C4-2B (cell line): ENCODE results near the gene GLP1R.
A peak's percentile ranks its signal among the peaks of the same experiment; 100 is the strongest.

ENCODE experiments used
- H3K27ac ChIP-seq: fragments of 450-650 bp; 2 replicates; pipeline ENCODE4 v1.5.1; 2017
- ZFX ChIP-seq: fragments of 450-650 bp; IDR thresholded peaks from 2 replicates; pipeline ENCODE4 v1.6.1; 2017
- TF ChIP-seq, protein P1 (sequence below): fragments of 450-650 bp; conservative IDR thresholded peaks from 2 replicates; pipeline ENCODE4 v1.5.1; 2017; ENCODE audit warnings: mild to moderate bottlenecking

GLP1R gene

DNA sequence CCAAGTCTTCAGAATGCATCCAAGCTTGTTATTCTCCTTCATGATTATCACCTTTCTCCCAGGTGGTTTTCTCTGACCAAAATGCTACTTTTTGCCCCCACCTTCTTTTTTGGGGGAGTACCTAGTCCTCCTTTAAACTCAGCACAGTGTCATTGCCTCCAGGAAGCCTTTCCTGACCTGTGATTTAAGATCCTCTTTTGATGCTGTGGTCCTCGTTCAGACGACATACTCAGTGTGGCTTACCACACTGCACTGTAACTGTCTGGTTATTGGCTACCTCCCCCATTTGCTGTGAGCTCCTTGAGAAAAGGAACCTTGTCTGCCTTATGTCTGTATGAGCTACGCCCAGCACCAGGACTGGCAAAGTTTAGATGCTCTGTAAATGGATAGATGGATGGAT lies 51.8 kb downstream of the GLP1R start:
- peak overlapping the region; percentile 84 for H3K27ac ChIP-seq
- TF ChIP-seq, protein P1, sequence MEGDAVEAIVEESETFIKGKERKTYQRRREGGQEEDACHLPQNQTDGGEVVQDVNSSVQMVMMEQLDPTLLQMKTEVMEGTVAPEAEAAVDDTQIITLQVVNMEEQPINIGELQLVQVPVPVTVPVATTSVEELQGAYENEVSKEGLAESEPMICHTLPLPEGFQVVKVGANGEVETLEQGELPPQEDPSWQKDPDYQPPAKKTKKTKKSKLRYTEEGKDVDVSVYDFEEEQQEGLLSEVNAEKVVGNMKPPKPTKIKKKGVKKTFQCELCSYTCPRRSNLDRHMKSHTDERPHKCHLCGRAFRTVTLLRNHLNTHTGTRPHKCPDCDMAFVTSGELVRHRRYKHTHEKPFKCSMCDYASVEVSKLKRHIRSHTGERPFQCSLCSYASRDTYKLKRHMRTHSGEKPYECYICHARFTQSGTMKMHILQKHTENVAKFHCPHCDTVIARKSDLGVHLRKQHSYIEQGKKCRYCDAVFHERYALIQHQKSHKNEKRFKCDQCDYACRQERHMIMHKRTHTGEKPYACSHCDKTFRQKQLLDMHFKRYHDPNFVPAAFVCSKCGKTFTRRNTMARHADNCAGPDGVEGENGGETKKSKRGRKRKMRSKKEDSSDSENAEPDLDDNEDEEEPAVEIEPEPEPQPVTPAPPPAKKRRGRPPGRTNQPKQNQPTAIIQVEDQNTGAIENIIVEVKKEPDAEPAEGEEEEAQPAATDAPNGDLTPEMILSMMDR, result no peak
- TF ChIP-seq ZFX, result no peak

DNA sequence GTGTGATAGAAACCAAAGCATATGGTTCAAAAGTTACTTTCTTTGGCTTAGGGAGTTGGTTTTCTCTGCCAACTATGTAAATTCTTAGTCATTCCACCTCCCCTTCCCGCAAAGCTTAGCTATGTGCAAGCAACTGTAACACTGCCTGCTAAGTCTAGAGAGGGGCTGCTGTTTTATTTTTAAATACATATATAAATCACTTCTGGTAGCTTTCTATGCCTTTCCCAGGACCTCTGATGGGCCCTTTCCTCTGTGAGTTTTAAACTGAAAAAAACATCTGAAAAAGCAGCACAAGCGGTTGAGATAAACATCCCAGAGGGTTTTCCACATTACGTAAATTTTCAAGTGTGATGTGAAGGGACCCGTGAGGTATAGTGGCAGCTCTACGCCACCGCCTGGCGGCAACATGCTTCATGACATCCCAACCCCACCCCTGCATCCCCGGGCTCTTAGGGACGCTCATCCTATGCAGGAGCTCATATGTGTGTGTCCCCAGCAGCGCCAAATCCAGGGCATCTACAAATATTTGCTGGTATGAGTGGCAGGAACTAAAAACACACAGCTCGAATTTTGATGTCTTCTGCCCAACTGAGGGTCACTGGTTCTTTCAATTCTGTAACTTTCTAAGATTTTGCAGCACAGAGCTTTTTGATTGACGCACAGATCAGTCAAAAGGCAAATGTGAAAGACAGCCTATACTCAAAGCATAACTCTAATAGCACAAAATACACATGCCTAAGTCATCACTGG lies 53.7 kb downstream of the GLP1R start:
- TF ChIP-seq, protein P1, result peak; percentile 26
- TF ChIP-seq ZFX, result no peak
- no peak overlapping the region; the same call in 1 of the 2 replicates for H3K27ac ChIP-seq

DNA sequence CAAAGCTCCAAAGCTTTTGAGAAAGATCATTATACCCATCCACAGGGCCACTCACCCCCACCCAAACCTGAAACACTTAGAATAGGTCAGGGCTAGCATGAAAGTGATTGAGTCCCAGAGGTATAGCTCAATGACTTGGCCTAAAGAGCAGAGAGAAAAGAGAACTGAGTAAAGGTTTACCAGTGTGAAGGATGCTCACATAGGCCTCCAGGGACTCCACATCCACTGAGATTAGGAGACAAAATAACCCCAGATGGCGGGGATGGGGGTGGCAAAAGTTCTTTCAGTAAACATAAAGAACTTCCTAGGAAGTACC lies 54.2 kb downstream of the GLP1R start:
- TF ChIP-seq, protein P1, result no peak
- no peak for TF ChIP-seq ZFX
- no peak overlapping the region for H3K27ac ChIP-seq

DNA sequence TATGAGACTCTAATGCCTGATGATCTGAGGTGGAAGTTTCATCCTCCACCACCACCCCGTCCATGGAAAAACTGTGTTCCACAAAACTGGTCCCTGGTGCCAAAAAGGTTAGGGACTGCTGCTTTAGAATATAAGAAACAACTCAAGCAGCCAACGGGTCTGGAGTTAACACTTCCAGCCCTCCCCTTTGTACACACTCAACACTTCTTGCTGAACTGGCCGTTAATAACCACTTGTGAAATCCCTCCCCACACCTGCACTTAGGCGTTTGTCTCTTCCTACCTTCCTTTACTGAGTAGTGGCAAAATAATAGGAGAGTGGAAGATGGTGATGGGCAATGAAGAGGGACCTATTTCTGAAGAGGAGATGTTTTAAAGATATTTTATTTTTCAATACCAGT lies 55.9 kb downstream of the GLP1R start:
- TF ChIP-seq, protein P1, result no peak
- TF ChIP-seq ZFX, result no peak
- no peak overlapping the region for H3K27ac ChIP-seq

DNA sequence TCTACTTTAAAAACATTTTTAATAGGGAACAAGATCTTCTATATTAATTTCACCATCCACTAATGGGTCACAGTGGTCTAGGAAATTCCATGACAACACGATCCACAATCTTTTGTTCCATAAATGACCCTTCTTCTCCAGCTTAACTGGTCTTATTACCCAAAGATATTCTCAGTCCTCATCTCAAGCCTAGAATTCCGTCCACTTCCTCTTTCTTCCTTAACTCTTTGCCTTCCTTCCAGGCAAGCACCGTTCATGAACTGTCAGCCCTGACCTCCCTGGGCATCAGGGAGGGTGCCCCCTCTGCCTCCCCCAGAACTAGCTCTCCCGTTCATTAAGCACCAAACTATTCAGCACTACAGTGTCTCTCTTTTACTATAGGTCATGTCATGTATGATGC lies 58.5 kb downstream of the GLP1R start:
- H3K27ac ChIP-seq, result no peak overlapping the region
- no peak for TF ChIP-seq ZFX
- TF ChIP-seq, protein P1, result no peak

DNA sequence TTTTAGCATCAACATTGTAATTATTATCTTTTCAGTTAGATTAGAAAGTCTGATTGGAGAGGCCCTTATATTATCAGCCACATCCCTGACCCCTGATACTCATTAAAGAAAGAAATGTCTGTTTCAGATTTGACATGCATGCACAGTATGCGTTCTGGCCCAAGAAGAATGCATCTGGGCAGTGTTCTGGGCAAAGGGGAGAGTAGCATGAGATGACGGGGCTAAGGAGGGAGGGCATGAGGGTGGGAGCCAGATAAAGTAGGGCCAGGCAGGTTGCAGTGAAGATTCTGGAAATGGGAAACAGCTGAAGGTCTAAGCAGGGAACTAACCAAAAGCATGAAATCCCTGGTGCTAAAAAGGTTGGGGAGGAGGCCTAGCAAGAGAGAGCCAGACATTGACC lies 59.1 kb downstream of the GLP1R start:
- no peak overlapping the region for H3K27ac ChIP-seq
- TF ChIP-seq, protein P1, result no peak
- TF ChIP-seq ZFX, result no peak

DNA sequence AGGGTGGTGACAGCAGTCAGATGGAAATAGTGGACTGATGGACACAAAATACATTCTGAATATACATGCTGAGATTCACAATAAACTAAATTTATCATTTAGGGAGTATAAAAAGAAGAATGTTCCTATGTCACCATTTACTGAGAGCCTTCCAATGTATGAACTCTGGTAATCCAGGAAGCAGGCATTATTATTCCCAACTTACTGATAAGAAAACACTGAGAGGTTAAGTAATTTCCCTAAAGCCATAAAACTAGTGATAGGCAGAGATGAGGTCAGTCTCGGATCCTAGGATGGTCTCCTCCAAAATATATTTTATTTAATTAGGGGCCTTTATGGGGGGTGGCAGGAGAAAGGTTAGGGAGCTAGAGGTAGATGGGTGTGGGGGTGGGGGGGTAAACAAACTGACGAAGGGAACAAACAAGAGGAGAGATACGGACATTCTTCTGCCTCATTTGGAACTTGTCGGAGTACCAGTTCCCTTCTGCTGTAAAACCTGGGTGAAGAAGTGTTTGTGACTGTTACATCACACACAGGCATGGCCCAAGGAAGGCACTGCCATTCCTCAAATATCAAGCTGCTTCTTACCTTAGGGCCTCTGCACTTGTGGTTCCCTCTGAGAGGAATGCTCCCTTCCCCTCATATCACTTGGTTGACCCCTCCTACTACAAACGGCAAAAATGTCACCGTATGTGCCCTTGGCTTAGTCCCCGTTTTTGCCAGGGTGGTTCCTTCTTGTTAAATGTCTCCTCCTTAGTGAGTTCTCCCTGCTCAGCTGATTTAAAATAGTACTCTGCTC lies 59.7 kb downstream of the GLP1R start:
- TF ChIP-seq ZFX, result no peak
- TF ChIP-seq, protein P1, result no peak
- no peak overlapping the region for H3K27ac ChIP-seq
